ENCODE data around the gene MS4A10. TPM values are rescaled to one million over a fixed set of nuclear protein-coding genes. Genes with fewer than 3 reads are reported as not detected.

The MS4A10 gene
- total RNA-seq, 1 donor from 2014 or later, result not detected

DNA sequence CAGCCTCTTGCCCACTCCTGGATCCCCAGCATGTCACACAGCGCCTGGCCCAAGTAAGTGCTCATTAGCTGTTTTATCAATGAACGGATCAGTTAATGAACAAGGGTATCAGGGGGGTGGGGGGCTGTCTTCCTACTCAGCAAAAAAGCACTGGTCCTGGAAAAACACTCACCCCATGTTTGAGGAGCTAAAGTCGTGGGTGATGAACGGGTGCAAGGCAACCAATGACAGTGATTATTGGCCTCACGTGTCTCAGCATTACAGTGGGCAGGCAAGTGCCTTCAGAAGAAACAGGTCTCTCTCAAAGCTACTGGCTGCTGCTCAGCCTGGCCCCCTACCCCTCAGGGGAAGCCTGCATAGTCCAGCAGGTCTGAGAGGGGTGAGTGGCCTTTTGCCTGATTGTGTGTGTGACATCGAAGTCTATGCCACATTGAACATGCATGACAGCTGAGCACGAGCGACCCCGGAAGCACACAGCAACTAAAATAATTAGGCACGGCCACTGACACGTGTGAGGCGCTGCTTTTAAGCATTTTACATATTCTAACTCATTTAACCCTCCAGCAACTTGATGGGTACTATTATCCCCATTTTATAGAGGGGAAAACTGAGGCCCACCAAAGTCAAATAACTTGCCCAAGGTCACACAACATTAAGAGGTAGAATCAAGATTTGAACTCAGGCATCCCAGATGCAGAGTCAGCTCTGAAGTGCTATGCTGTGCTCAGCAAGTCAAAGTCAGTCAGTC lies 2.6 kb upstream of the MS4A10 start:
- DNase-seq (ENCODE audit: low spot score), result peak; percentile 36
- intact Hi-C loops (cut with DNase I), result loop anchor here (5.0 kb wide), 1 partner anchor 115 kb away; no protein-coding TSS in a partner anchor

DNA sequence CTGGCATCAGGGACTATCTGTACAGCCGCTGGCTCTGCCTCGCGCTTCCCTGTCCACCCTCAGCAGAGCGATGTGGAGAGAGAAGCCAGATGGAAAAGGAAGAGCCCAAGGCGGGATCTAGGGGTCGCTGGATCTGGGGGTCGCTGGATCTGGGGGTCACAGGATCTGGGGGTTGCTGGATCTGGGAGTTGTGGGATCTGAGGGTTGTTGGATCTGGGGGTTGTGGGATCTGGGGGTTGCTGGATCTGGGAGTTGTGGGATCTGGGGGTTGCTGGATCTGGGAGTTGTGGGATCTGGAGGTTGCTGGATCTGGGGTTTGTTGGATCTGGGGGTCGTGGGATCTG lies 2.0 kb upstream of the MS4A10 start:
- intact Hi-C loops (cut with DNase I), result loop anchor here (5.0 kb wide), 1 partner anchor 114 kb away; no protein-coding TSS in a partner anchor
- DNase-seq (ENCODE audit: low spot score), result no peak

DNA sequence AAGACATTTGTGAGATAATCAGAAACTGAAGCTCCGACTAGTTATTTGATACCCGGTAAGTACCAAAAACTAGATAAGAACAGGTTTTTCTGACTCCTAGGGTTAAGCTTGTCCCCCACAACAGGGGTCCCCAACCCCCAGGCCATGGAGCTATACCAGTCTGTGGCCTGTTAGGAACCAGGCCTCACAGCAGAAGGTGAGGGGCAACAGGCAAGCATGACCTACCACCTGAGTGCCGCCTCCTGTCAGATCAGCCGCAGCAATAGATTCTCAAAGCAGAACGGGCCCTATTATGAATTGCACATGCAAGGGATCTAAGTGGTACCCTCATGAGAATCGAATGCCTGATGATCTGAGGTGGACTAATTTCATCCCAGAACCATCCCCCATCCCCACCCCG lies 1.2 kb upstream of the MS4A10 start:
- intact Hi-C loops (cut with DNase I), result loop anchor here (5.0 kb wide), 1 partner anchor 113 kb away; no protein-coding TSS in a partner anchor
- DNase-seq (ENCODE audit: low spot score), result no peak

GRCh38 chr11:60785806-60786361 lies 751 bp downstream of the MS4A10 start:
- DNase-seq (ENCODE audit: low spot score), result no peak
- intact Hi-C loops (cut with DNase I), result no loop called here

- intact Hi-C loops (cut with DNase I), result no loop called here
- DNase-seq (ENCODE audit: low spot score), result no peak
Observed at GRCh38 chr11:60786811-60787567, 1.9 kb downstream of the MS4A10 start.

GRCh38 chr11:60788401-60789125 lies 3.4 kb downstream of the MS4A10 start:
- DNase-seq (ENCODE audit: low spot score), result no peak
- intact Hi-C loops (cut with DNase I), result no loop called here

- DNase-seq (ENCODE audit: low spot score), result no peak
- intact Hi-C loops (cut with DNase I), result no loop called here
Observed at GRCh38 chr11:60790726-60791125, 5.6 kb downstream of the MS4A10 start.

DNA sequence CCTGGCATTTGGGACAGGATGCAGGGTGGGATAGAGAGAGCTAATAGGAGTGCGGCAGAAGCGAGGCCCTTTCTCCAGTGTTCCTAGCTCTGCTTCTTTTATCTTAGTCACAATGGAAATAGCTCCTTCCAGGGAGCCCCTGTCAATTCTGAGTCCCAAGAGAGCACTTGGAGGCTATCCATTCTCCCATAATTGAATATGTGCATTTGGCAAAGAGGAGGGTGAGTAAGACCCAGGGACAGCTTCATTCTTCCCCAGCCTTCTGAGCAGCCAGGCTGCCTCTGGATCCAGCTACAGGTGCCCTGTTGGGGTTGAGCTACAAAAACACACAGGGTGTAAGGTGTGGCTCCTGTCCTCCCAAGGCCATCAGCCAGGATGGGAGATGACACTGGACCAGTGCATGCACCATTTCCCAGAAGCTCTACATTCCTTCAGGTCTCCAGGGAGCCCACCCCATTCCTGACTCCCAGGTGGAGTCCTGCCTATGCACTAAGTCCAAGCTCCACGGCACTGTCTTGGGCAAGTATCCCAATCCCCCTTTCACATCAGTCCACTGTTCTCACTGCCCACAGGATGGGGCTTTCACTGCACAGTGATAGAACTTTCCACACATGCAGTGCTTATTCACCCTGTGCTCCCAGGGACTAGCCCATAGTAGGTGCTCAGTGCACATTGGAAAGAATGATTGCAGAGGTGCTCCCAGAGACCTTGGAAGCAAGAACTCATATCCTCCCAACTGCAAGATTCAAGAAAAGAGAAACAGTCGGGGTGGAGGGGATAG lies 6.2 kb downstream of the MS4A10 start:
- no peak for DNase-seq (ENCODE audit: low spot score)
- intact Hi-C loops (cut with DNase I), result no loop called here

- no peak for DNase-seq (ENCODE audit: low spot score)
- intact Hi-C loops (cut with DNase I), result no loop called here
Observed at GRCh38 chr11:60792521-60792920, 7.4 kb downstream of the MS4A10 start.

- DNase-seq (ENCODE audit: low spot score), result no peak
- intact Hi-C loops (cut with DNase I), result no loop called here
Observed at GRCh38 chr11:60795291-60795690, 10.2 kb downstream of the MS4A10 start.

DNA sequence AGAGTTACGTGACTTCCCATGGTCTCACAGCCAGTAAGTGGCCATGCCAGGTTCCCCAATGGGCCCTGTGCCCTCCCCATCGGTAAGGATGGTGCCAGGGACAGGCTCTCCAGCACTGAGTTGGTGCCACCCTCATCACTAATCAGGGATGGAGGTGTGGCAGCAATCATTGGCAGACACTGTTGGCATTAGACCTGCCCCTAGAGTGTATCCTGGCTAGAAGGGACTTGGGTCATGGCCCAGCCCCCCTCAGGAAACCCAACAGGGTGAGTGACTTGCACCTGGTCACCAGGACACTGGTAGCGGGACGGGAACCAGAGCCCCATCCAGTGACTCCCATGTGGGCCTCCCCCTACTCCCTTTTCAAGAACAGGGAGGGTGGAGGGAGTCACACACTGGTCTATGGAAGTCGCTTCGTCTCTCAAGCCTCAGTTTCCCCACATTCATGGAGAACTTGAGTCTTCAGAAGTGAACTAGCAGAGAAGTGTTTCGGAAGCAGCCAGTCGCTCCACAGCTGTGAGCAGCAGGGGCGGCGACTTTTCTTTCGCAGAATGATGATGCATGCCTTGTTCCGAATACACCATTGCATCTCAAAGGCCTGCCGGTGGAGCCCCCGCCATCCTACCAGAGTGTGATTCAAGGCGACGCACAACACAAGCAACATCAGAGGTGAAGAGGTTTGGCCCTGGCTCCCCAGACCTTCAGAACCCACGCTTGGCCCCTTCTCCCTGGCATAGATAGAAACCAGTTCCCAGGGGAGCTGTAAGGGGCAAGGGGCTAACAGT lies 12.9 kb downstream of the MS4A10 start:
- no peak for DNase-seq (ENCODE audit: low spot score)
- intact Hi-C loops (cut with DNase I), result no loop called here

- intact Hi-C loops (cut with DNase I), result no loop called here
- no peak for DNase-seq (ENCODE audit: low spot score)
Observed at GRCh38 chr11:60798631-60799030, 13.5 kb downstream of the MS4A10 start.

GRCh38 chr11:60801194-60801593 lies 16.1 kb downstream of the MS4A10 start:
- intact Hi-C loops (cut with DNase I), result no loop called here
- no peak for DNase-seq (ENCODE audit: low spot score)

DNA sequence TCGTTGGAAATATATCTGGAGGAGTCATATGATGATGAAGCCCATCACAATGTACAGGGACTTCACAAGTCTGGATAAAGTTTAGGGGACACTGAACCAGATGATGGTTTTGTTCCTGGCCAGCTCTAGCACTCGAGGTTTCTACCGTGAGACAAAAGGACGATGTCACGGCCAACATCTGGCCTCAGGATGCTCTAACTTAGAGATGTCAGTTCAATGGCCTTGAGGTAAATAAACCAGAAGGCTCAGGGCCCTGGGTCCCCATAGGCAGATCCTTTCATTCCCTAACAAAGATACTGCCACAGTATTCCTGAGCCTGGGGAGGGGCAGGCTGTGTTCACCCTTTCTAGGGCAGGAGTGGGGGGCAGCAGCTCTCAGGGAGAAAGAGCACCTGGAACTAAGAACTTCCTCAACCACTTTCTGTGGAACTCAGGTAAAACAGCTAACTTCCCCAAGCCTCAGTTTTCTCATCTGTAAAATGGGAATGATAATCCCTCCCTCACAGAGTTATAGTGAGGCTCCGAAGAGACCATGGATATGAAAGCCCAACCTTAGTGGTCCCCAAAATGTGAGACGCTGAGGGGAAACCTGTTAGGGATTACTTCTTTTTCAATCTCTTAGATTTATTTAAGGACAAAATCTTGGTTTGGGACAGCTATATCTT lies 18.3 kb downstream of the MS4A10 start:
- no peak for DNase-seq (ENCODE audit: low spot score)
- intact Hi-C loops (cut with DNase I), result no loop called here

DNA sequence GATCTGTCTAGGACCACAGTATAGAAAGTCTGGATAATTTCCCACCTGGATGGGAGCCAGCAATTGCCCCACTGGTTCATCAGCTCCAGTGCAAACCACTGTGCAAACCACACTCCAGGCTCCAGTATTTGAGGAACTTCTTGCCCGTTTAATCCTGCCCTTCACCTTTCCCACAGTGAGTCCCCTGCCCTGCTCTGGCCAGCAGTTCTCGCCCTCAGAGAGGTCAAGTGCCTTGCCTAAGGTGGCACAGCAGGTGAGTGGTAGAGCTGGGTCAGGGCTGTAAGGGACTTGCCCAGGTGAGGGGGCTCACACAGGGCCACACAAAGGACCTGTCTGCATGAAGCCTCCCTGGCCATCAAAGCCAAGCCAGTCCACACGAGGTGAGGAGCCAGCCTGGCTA lies 24.1 kb downstream of the MS4A10 start:
- intact Hi-C loops (cut with DNase I), result no loop called here
- no peak for DNase-seq (ENCODE audit: low spot score)

DNA sequence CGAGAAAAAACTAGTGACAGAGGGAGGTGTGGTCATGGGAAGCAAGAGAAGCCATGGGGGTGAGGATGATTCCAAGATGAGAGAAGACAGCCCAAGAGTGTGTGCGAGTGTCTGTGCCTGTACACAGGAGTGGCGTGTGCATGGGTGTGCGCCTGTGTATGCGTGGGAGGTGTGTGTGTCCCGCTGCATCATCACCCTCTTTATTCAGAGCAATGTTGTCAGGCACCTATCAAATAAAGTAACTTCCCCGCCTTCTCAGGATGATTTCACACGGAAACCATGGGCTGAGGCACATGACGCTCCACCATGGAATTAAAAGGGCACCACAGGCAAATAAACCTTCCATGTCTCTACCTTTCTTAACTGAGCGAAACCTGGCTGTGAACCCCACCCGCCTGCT lies 24.6 kb downstream of the MS4A10 start:
- intact Hi-C loops (cut with DNase I), result no loop called here
- no peak for DNase-seq (ENCODE audit: low spot score)

- DNase-seq (ENCODE audit: low spot score), result no peak
- intact Hi-C loops (cut with DNase I), result no loop called here
Observed at GRCh38 chr11:60810151-60810550, 25.0 kb downstream of the MS4A10 start.

DNA sequence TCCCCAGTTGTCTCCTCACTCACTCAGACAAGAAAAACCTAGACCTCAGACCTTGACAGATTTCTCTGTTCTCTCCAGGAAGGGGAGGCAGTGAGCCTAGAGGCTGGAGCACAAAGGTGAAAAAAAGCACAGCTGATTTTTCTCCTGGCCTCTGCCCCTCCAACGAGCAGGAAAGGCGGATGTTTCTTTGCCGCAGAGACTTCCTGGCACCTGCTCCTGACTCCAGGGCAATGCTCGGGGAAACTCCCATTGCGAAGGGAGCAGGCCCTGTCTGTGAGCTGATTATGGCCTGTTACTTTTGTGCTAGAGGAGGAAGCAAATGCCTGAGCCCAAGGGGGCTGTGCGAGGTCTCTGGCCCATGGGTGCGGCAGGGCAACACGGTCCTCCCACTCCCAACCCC lies 25.4 kb downstream of the MS4A10 start:
- intact Hi-C loops (cut with DNase I), result no loop called here
- DNase-seq (ENCODE audit: low spot score), result no peak

Data from cardiac septum (tissue), 1 donor.